ENCODE measurements around the gene CEP131.

DNA sequence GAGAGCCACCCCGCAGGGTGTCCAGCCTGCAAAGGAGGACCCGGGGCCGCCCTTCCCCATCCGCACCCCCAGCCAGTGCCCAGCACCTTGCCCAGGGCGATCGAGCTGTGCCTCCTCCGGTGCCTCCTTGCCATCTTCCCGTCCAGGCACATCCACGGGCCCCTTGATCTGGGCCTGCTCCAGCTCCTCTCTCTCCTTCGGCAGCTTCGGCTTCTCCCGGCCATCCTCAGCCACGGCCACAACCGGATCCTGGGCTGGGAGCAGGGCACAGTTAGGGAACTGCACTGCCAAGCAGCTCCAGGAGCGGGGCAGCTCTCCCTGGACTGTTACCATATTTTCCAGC lies 30.2 kb upstream of the CEP131 start:
- TF ChIP-seq, protein P1, sequence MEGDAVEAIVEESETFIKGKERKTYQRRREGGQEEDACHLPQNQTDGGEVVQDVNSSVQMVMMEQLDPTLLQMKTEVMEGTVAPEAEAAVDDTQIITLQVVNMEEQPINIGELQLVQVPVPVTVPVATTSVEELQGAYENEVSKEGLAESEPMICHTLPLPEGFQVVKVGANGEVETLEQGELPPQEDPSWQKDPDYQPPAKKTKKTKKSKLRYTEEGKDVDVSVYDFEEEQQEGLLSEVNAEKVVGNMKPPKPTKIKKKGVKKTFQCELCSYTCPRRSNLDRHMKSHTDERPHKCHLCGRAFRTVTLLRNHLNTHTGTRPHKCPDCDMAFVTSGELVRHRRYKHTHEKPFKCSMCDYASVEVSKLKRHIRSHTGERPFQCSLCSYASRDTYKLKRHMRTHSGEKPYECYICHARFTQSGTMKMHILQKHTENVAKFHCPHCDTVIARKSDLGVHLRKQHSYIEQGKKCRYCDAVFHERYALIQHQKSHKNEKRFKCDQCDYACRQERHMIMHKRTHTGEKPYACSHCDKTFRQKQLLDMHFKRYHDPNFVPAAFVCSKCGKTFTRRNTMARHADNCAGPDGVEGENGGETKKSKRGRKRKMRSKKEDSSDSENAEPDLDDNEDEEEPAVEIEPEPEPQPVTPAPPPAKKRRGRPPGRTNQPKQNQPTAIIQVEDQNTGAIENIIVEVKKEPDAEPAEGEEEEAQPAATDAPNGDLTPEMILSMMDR (IDR thresholded peaks at IDR 0.05; ENCODE audit: insufficient read depth, low read length): no peak
- TF ChIP-seq, protein P2, sequence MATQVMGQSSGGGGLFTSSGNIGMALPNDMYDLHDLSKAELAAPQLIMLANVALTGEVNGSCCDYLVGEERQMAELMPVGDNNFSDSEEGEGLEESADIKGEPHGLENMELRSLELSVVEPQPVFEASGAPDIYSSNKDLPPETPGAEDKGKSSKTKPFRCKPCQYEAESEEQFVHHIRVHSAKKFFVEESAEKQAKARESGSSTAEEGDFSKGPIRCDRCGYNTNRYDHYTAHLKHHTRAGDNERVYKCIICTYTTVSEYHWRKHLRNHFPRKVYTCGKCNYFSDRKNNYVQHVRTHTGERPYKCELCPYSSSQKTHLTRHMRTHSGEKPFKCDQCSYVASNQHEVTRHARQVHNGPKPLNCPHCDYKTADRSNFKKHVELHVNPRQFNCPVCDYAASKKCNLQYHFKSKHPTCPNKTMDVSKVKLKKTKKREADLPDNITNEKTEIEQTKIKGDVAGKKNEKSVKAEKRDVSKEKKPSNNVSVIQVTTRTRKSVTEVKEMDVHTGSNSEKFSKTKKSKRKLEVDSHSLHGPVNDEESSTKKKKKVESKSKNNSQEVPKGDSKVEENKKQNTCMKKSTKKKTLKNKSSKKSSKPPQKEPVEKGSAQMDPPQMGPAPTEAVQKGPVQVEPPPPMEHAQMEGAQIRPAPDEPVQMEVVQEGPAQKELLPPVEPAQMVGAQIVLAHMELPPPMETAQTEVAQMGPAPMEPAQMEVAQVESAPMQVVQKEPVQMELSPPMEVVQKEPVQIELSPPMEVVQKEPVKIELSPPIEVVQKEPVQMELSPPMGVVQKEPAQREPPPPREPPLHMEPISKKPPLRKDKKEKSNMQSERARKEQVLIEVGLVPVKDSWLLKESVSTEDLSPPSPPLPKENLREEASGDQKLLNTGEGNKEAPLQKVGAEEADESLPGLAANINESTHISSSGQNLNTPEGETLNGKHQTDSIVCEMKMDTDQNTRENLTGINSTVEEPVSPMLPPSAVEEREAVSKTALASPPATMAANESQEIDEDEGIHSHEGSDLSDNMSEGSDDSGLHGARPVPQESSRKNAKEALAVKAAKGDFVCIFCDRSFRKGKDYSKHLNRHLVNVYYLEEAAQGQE (IDR thresholded peaks at IDR 0.05; ENCODE audit: insufficient replicate concordance, low read depth): no peak
- TF ChIP-seq GABPA (IDR thresholded peaks at IDR 0.05; ENCODE audit: low read depth): no peak

Data from HL-60 (cell line).